Mesangial cell (primary cell): ENCODE data around the gene TMEM14B. TPM values are rescaled to one million over a fixed set of nuclear protein-coding genes. Genes with fewer than 3 reads are reported as not detected.

Experiments
- total RNA-seq: library from RNA; depleted of rRNA; stranded (reverse); fragments of >200 nt; gene quantifications from 2 replicates; pipeline ENCODE4 v1.2.3, GENCODE V29; 2015

The TMEM14B gene
- 48.9 and 72.8 TPM in 2 replicates for total RNA-seq

DNA sequence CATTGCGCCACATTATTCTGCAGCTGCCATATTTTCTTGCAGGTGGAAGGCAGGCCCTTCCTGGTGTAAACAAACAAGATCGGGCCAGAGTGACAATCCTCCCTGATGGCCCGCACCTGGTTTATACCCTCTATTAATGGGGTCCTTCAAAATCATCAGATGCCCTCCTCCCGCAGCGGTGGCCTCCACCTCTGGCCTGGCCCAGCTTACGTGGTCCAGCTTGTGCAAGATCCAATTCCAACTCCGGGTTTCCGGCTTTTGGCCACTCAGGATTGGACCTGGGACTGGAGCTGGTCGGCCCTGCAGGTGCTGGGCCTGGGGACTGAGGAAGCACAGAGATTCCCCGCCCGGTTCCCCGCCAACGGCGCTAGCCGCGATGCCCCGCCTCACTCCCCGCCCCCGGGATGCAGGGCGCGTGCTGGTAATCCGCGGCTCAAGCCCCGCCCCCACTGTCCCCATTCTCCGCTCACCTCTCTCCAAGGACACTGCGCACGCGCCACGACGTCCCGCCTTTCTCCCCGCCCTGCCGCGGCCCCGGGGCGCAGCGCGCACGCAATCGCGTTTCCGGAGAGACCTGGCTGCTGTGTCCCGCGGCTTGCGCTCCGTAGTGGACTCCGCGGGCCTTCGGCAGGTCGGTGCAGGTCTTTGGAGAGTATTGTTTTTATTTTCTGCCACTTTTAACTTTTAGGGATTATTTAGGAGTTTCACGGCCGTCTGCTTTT lies at the start of gene TMEM14B:
TMEM14B (plus strand) TSS at position 555 of the 722 bp plus-strand sequence. CDS start 1,441 bp downstream, outside the sequence.

GRCh38 chr6:10722820-10723566 lies 24.6 kb upstream of the TMEM14B start, which contains the start of gene TMEM14C:
Gene TMEM14C, plus strand, starts transcription at chr6:10723070. Its CDS starts 1,544 bp downstream, at chr6:10724614.

Other genes starting within 250 kb of the TMEM14B start
- gene GCNT2, start 226.5 kb upstream of the TMEM14B start, total RNA-seq, result 4.4 and 5.2 TPM in 2 replicates
- gene C6orf52, start 53.2 kb upstream of the TMEM14B start, total RNA-seq, result 1.6 TPM in 1 of 2 replicates, not detected in the other
- 7.0 and 17.1 TPM in 2 replicates for gene PAK1IP1, start 52.8 kb upstream of the TMEM14B start, total RNA-seq
- gene TMEM14C, start 24.7 kb upstream of the TMEM14B start, total RNA-seq, result 104 and 138 TPM in 2 replicates
- 0.16 TPM in 1 of 2 replicates, not detected in the other for gene MAK, start 90.7 kb downstream of the TMEM14B start, total RNA-seq
- not detected in 2 replicates for gene GCM2, start 134.2 kb downstream of the TMEM14B start, total RNA-seq
- 0.33 and 0.38 TPM in 2 replicates for gene SYCP2L, start 139.2 kb downstream of the TMEM14B start, total RNA-seq